ENCODE data around the gene SHROOM3. TPM values are rescaled to one million over a fixed set of nuclear protein-coding genes. Genes with fewer than 3 reads are reported as not detected.

The SHROOM3 gene
- total and polyA plus RNA-seq, 2 of the 13 experiments (the other 11 are each of a cell fraction or from before 2014, with no cell fraction given), result 0.01 TPM; not detected in 1

DNA sequence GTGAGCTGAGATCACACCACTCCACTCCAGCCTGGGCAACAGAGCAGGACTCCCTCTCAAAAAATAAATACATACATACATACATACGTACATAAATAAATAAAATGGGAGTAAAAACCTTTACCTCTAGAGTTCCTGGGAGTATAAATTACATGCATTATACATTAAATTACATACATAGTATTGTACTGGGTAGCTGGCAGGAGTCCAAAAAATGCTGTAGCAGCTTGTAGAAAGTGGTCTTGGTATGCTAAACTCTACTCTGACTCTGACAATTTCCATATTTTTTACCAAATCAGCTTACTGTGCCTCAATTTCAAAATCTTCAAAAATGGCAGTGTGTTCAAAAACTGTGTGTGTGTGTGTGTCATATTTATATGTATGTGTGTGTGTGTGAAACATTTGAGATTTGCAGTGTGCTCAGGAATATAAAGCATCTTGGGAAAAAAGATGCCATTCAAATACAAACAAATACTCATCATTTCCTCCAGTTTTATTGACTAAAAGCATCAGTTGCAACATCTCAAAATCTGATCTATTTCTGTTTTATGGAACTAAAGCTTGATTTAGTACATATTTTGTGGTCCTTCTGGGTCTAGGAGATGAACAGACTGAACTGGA lies 171.7 kb downstream of the SHROOM3 start:
- no peak overlapping the region for H3K9ac ChIP-seq (ENCODE audit: insufficient read depth, low read depth, low read length)
- POLR2A ChIA-PET, result no interaction called here
- no peaks in the 10 kb centered on the region for H3K27me3 ChIP-seq (ENCODE audit: control insufficient read depth in 1 of 2, insufficient read depth in 2 of 2, low read length in 2 of 2)
- H3K4me1 ChIP-seq (ENCODE audit: insufficient read depth, low read length), result no peaks in the 10 kb centered on the region
- no peak overlapping the region for H3K4me3 ChIP-seq (replicated peaks in 1 of 3; ENCODE audit: insufficient read depth in 1 of 3, low read depth in 2 of 3, low read length in 3 of 3)
- no peaks in the 10 kb centered on the region for H3K79me2 ChIP-seq (ENCODE audit: insufficient read depth, low read length)
- no peaks in the 10 kb centered on the region for H3K36me3 ChIP-seq (replicated peaks in 1 of 2; ENCODE audit: control insufficient read depth in 1 of 2, insufficient read depth in 2 of 2, low read length in 2 of 2)
- BruUV-seq (replicated peaks), result no TSS peak
- H3K4me2 ChIP-seq (ENCODE audit: low read depth, low read length), result no peak overlapping the region
- H2AFZ ChIP-seq (ENCODE audit: low read length), result no peak overlapping the region
- DNase-seq (ENCODE audit: low spot score) (no peak), ATAC-seq (no peak), FAIRE-seq (no peak)
- H3K27ac ChIP-seq (ENCODE audit: extremely low read length, insufficient read depth, low read length), result no peak overlapping the region
- no peaks in the 10 kb centered on the region for H4K20me1 ChIP-seq (ENCODE audit: insufficient read depth, low read length)
- intact Hi-C loops (cut with micrococcal nuclease; ENCODE audit: unreplicated experiment), result no loop called here
- CTCF ChIA-PET (ENCODE audit: low intra/inter-chr PET ratio, low total read pairs), result no interaction called here
- in situ Hi-C loops (cut with HindIII; ENCODE audit: extremely low pct_ligation_motif_present, low pct_unique_long_range_greater_than_20kb), result no loop called here
- 9% methylated on average over 1 of the region's 1 CpG for WGBS (ENCODE audit: low lambda C conversion rate)
- H3K9me3 ChIP-seq (ENCODE audit: low read length), result no peaks in the 10 kb centered on the region
- TF ChIP-seq ZNF12 (CRISPR knock-in tag; IDR thresholded peaks at IDR 0.05) (no peak), RCOR2 (CRISPR knock-in tag; IDR thresholded peaks at IDR 0.05) (no peak), HDAC6 (IDR thresholded peaks at IDR 0.05; ENCODE audit: low read depth, low read length) (no peak), ELF4 (CRISPR knock-in tag; IDR thresholded peaks at IDR 0.05; ENCODE audit: borderline replicate concordance) (no peak), SMC3 (IDR thresholded peaks at IDR 0.05; ENCODE audit: low read length) (no peak), CAMTA2 (CRISPR knock-in tag; IDR thresholded peaks at IDR 0.05; ENCODE audit: borderline replicate concordance) (no peak), MAZ (IDR thresholded peaks at IDR 0.05; ENCODE audit: borderline replicate concordance, low read depth, low read length) (no peak), MAZ (CRISPR knock-in tag; IDR thresholded peaks at IDR 0.05; ENCODE audit: low read depth) (no peak), ZNF24 (IDR thresholded peaks at IDR 0.05) (no peak), ZNF441 (CRISPR knock-in tag; IDR thresholded peaks at IDR 0.05; ENCODE audit: borderline replicate concordance) (no peak)
- TF ChIP-seq, protein P1, sequence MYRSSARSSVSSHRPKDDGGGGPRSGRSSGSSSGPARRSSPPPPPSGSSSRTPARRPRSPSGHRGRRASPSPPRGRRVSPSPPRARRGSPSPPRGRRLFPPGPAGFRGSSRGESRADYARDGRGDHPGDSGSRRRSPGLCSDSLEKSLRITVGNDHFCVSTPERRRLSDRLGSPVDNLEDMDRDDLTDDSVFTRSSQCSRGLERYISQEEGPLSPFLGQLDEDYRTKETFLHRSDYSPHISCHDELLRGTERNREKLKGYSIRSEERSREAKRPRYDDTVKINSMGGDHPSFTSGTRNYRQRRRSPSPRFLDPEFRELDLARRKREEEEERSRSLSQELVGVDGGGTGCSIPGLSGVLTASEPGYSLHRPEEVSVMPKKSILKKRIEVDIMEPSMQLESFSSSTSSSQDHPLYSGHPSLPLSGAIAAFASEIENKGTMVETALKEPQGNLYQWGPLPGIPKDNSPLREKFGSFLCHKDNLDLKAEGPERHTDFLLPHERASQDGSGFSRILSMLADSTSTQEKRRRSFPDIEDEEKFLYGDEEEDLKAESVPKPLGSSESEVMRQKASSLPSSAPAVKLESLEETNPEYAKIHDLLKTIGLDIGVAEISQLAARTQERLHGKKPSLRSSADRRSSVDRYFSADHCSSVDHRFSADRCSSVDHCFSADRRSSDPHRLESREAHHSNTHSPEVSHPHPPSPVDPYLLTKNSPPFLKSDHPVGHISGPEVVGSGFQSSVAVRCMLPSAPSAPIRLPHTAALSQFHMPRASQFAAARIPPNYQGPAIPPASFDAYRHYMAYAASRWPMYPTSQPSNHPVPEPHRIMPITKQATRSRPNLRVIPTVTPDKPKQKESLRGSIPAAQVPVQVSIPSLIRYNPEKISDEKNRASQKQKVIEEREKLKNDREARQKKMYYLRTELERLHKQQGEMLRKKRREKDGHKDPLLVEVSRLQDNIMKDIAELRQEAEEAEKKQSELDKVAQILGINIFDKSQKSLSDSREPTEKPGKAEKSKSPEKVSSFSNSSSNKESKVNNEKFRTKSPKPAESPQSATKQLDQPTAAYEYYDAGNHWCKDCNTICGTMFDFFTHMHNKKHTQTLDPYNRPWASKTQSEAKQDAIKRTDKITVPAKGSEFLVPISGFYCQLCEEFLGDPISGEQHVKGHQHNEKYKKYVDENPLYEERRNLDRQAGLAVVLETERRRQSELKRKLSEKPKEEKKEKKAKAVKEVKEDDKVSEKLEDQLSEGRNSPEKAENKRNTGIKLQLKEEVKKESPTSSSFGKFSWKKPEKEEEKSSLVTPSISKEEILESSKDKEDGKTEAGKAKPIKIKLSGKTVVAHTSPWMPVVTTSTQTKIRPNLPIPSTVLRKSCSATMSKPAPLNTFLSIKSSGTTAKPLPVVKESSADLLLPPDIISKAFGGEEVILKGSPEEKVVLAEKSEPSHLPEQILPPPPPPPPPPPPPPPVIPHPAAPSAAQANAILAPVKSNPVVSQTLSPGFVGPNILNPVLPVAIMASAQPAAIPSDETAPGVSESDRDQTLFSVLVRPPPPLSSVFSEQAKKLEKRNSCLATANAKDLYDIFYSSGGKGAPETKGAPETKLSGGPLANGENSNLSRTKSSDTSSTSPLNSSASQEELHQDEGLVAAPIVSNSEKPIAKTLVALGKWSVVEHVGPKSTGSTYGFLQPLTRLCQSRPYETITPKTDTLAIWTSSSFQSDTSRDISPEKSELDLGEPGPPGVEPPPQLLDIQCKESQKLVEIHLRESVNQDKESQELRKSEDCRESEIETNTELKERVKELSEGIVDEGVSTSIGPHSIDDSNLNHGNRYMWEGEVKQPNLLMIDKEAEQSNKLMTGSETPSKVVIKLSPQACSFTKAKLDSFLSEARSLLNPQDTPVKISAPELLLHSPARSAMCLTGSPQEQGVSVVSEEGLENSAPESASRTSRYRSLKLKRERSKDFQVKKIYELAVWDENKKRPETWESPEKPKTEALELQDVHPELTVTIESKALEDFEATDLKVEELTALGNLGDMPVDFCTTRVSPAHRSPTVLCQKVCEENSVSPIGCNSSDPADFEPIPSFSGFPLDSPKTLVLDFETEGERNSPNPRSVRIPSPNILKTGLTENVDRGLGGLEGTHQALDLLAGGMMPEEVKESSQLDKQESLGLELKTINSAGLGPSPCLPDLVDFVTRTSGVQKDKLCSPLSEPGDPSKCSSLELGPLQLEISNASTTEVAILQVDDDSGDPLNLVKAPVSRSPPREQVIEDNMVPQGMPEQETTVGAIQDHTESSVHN (CRISPR knock-in tag; IDR thresholded peaks at IDR 0.05), result no peak
- TF ChIP-seq, protein P2, sequence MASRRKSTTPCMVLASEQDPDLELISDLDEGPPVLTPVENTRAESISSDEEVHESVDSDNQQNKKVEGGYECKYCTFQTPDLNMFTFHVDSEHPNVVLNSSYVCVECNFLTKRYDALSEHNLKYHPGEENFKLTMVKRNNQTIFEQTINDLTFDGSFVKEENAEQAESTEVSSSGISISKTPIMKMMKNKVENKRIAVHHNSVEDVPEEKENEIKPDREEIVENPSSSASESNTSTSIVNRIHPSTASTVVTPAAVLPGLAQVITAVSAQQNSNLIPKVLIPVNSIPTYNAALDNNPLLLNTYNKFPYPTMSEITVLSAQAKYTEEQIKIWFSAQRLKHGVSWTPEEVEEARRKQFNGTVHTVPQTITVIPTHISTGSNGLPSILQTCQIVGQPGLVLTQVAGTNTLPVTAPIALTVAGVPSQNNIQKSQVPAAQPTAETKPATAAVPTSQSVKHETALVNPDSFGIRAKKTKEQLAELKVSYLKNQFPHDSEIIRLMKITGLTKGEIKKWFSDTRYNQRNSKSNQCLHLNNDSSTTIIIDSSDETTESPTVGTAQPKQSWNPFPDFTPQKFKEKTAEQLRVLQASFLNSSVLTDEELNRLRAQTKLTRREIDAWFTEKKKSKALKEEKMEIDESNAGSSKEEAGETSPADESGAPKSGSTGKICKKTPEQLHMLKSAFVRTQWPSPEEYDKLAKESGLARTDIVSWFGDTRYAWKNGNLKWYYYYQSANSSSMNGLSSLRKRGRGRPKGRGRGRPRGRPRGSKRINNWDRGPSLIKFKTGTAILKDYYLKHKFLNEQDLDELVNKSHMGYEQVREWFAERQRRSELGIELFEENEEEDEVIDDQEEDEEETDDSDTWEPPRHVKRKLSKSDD (CRISPR knock-in tag; IDR thresholded peaks at IDR 0.05; ENCODE audit: low read depth), result no peak
- TF ChIP-seq, protein P3, sequence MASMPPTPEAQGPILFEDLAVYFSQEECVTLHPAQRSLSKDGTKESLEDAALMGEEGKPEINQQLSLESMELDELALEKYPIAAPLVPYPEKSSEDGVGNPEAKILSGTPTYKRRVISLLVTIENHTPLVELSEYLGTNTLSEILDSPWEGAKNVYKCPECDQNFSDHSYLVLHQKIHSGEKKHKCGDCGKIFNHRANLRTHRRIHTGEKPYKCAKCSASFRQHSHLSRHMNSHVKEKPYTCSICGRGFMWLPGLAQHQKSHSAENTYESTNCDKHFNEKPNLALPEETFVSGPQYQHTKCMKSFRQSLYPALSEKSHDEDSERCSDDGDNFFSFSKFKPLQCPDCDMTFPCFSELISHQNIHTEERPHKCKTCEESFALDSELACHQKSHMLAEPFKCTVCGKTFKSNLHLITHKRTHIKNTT (CRISPR knock-in tag; IDR thresholded peaks at IDR 0.05), result no peak

All from HepG2 (cell line).